Measurements from ENCODE around the gene ZBTB40. TPM values are rescaled to one million over a fixed set of nuclear protein-coding genes. Genes with fewer than 3 reads are reported as not detected.

ZBTB40 gene
- total RNA-seq, 2 experiments from 2014 or later: 14.8 to 15.8 TPM

- no peak overlapping the region for H3K4me3 Mint-ChIP-seq
- H3K27ac Mint-ChIP-seq: no peak overlapping the region
- H3K27me3 Mint-ChIP-seq: no peaks in the 10 kb centered on the region
- H3K36me3 Mint-ChIP-seq: peaks cover 24% of the 10 kb centered on the region
- H3K4me1 Mint-ChIP-seq: peaks cover 3% of the 10 kb centered on the region
- no peak for DNase-seq
- H3K9me3 Mint-ChIP-seq: no peaks in the 10 kb centered on the region
Measured at GRCh38 chr1:22496536-22497160, 45.0 kb downstream of the ZBTB40 start.

DNA sequence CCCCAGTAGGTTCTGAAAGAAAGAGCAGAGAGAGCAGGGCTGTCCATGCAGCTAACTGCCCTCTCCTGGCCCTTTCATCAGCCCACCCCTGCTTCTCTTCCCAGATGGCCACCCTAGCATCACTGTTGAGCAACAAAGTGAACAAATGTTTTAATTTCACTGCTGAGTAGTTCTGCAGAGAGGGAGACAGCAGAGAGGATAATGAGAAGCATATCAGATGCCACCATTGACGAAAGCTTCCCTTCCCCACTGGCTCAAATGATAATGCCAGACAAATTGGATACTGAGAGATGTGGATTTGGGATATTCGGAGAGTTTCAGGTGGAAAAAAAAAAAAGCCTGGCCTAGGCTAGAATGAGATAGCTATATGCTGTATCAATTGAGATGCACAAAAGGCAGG lies 46.8 kb downstream of the ZBTB40 start:
- H3K36me3 Mint-ChIP-seq: peaks cover 17% of the 10 kb centered on the region

GRCh38 chr1:22500058-22500457 lies 48.4 kb downstream of the ZBTB40 start:
- Mint-ChIP-seq H3K36me3 (peaks cover 10% of the 10 kb centered on the region), H3K9me3 (no peaks in the 10 kb centered on the region), H3K27me3 (no peaks in the 10 kb centered on the region), H3K4me3 (no peak overlapping the region), H3K27ac (no peak overlapping the region), H3K4me1 (peaks cover 3% of the 10 kb centered on the region)
- no peak for DNase-seq

More for the DNA sequence above, 46.8 kb downstream of the ZBTB40 start:
- no peak overlapping the region for H3K27ac Mint-ChIP-seq
- H3K4me1 Mint-ChIP-seq: peaks cover 3% of the 10 kb centered on the region
- H3K4me3 Mint-ChIP-seq: no peak overlapping the region
- no peaks in the 10 kb centered on the region for H3K27me3 Mint-ChIP-seq
- no peak for DNase-seq
- no peaks in the 10 kb centered on the region for H3K9me3 Mint-ChIP-seq

GRCh38 chr1:22500471-22500870 lies 48.8 kb downstream of the ZBTB40 start:
- no peak for DNase-seq
- H3K4me3 Mint-ChIP-seq: no peak overlapping the region
- H3K4me1 Mint-ChIP-seq: peaks cover 3% of the 10 kb centered on the region
- H3K36me3 Mint-ChIP-seq: peaks cover 10% of the 10 kb centered on the region
- no peaks in the 10 kb centered on the region for H3K27me3 Mint-ChIP-seq
- H3K27ac Mint-ChIP-seq: no peak overlapping the region
- H3K9me3 Mint-ChIP-seq: no peaks in the 10 kb centered on the region

GRCh38 chr1:22502202-22502601 lies 50.6 kb downstream of the ZBTB40 start:
- DNase-seq: no peak
- H3K4me3 Mint-ChIP-seq: no peak overlapping the region
- H3K4me1 Mint-ChIP-seq: peaks cover 3% of the 10 kb centered on the region
- H3K27me3 Mint-ChIP-seq: no peaks in the 10 kb centered on the region
- H3K27ac Mint-ChIP-seq: no peak overlapping the region
- H3K36me3 Mint-ChIP-seq: peaks cover 5% of the 10 kb centered on the region
- H3K9me3 Mint-ChIP-seq: no peaks in the 10 kb centered on the region

DNA sequence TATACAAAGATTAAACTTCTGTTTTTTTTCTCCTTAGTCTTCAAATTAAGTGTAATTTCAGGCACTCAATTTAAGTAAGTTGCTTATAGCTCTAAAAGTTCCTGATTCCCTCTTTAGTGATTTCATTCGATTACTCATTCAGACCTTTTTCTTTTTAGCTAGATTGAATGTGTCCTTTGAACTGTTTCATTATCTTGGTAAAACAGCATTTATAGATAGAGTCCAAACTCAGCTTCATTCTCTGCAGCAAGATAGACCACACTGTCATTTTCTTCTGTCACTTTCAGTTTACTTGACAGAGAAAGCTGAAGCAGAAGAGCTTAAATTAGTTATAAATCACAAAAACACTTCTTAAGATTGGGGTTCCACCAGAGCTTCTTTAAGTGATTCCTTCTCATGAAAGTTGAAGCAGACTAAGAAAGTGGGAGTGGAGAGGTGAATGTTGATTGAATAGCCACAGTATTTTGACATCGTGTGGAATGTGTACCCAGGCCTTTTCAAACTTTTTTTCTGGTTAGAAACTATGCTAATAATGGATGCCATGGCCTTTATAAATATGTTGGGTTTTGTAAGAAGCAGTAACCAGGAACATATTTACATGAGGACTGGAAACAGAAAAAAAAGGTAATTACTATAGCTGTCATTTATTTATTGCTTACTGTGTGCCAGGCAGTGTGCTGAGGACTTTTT lies 52.2 kb downstream of the ZBTB40 start:
- Mint-ChIP-seq H3K4me1 (peaks cover 3% of the 10 kb centered on the region), H3K4me3 (no peak overlapping the region), H3K27me3 (no peaks in the 10 kb centered on the region), H3K27ac (no peak overlapping the region), H3K36me3 (peaks cover 5% of the 10 kb centered on the region), H3K9me3 (no peaks in the 10 kb centered on the region)
- no peak for DNase-seq

DNA sequence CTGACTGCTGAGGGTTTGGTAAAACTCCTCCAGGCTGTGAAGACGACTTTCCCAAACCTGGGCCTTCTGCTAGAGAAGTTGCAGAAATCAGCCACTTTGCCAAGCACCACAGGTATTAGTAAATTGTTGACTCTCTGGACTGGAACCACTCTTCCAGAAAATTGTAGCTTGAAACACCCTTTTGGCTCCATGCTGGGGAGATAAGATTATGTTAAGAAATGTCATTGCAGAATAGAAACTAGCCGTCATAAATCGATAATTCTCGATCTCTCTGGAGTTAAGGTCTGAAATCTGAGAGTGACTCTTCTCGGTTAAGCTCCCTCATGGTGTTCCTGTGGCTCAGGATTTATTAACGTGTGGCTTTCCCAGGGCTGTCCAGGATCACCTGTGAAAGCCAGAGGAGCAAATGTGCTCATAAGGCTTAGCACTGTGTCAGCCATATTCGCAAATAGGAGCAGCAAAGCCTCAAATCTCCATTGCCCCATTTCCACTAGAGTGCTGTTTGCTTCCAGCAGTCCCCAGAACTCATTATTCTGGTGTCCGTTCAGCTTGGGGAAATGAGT lies 54.6 kb downstream of the ZBTB40 start:
- H3K4me1 Mint-ChIP-seq: no peaks in the 10 kb centered on the region
- DNase-seq: no peak
- H3K36me3 Mint-ChIP-seq: peaks cover 7% of the 10 kb centered on the region

DNA sequence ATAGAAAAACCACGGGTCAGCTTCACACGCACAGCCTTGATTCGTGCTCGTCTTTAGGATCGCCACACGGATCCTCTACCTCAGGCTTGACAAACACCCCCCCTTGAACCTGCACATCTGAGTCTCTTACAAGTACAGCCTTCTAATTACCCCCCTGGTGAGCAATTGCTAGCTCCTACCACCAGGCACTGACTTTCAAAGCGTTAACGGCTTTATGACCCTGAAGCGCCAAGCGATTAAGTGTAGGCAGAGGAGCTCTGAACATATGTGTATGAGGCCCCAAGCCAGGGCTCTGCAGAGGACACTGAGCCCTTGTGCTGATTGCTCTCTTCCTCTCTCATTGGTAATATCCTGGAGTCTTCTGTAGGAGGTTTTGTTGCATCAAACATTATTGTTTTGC lies 55.9 kb downstream of the ZBTB40 start:
- Mint-ChIP-seq H3K4me1 (no peaks in the 10 kb centered on the region), H3K27me3 (no peaks in the 10 kb centered on the region), H3K4me3 (no peak overlapping the region), H3K9me3 (no peaks in the 10 kb centered on the region), H3K36me3 (peaks cover 5% of the 10 kb centered on the region), H3K27ac (no peak overlapping the region)
- DNase-seq: no peak

More for the DNA sequence above, 54.6 kb downstream of the ZBTB40 start:
- H3K4me3 Mint-ChIP-seq: no peak overlapping the region
- H3K9me3 Mint-ChIP-seq: no peaks in the 10 kb centered on the region
- no peaks in the 10 kb centered on the region for H3K27me3 Mint-ChIP-seq
- no peak overlapping the region for H3K27ac Mint-ChIP-seq

DNA sequence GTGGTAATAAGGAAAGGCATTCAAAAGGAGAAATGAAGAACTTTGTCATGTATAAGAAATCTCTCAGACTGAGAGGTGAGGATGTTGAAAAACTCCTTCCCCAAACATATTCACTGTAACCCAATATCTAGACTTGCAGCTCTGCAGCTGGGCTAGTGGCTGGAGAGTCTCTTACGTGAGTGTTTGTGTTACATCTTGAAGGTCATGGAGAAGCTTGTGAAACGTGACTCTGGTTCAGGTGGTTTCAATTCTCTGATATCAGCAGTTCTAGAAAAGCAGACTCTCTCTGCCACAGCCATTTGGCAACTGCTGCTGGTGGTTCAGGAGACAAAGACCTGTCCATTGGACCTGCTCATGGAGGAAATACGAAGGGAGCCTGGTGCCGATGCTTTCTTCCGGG lies 56.7 kb downstream of the ZBTB40 start:
- no peak overlapping the region for H3K4me3 Mint-ChIP-seq
- no peak for DNase-seq
- H3K36me3 Mint-ChIP-seq: peaks cover 7% of the 10 kb centered on the region
- no peak overlapping the region for H3K27ac Mint-ChIP-seq
- H3K4me1 Mint-ChIP-seq: no peaks in the 10 kb centered on the region
- no peaks in the 10 kb centered on the region for H3K9me3 Mint-ChIP-seq
- no peaks in the 10 kb centered on the region for H3K27me3 Mint-ChIP-seq

GRCh38 chr1:22508991-22509390 lies 57.3 kb downstream of the ZBTB40 start:
- no peak overlapping the region for H3K4me3 Mint-ChIP-seq
- H3K9me3 Mint-ChIP-seq: no peaks in the 10 kb centered on the region
- peaks cover 11% of the 10 kb centered on the region for H3K36me3 Mint-ChIP-seq
- no peak overlapping the region for H3K27ac Mint-ChIP-seq
- H3K4me1 Mint-ChIP-seq: no peaks in the 10 kb centered on the region
- no peak for DNase-seq
- no peaks in the 10 kb centered on the region for H3K27me3 Mint-ChIP-seq

- Mint-ChIP-seq H3K27ac (no peak overlapping the region), H3K27me3 (no peaks in the 10 kb centered on the region), H3K4me1 (no peaks in the 10 kb centered on the region), H3K4me3 (no peak overlapping the region), H3K9me3 (no peaks in the 10 kb centered on the region), H3K36me3 (peaks cover 16% of the 10 kb centered on the region)
- no peak for DNase-seq
Measured at GRCh38 chr1:22509815-22510214, 58.2 kb downstream of the ZBTB40 start.

- H3K9me3 Mint-ChIP-seq: no peaks in the 10 kb centered on the region
- no peak overlapping the region for H3K4me3 Mint-ChIP-seq
- H3K27ac Mint-ChIP-seq: no peak overlapping the region
- H3K4me1 Mint-ChIP-seq: no peaks in the 10 kb centered on the region
- peaks cover 23% of the 10 kb centered on the region for H3K36me3 Mint-ChIP-seq
- no peak for DNase-seq
- no peaks in the 10 kb centered on the region for H3K27me3 Mint-ChIP-seq
Measured at GRCh38 chr1:22512873-22513272, 61.2 kb downstream of the ZBTB40 start.

- Mint-ChIP-seq H3K36me3 (peaks cover 29% of the 10 kb centered on the region), H3K27me3 (no peaks in the 10 kb centered on the region), H3K4me1 (no peaks in the 10 kb centered on the region), H3K9me3 (no peaks in the 10 kb centered on the region), H3K27ac (no peak overlapping the region), H3K4me3 (no peak overlapping the region)
- no peak for DNase-seq
Measured at GRCh38 chr1:22516906-22517571, 65.4 kb downstream of the ZBTB40 start.

- Mint-ChIP-seq H3K4me1 (no peaks in the 10 kb centered on the region), H3K9me3 (no peaks in the 10 kb centered on the region), H3K4me3 (no peak overlapping the region)
Measured at GRCh38 chr1:22517956-22518355, 66.3 kb downstream of the ZBTB40 start.

DNA sequence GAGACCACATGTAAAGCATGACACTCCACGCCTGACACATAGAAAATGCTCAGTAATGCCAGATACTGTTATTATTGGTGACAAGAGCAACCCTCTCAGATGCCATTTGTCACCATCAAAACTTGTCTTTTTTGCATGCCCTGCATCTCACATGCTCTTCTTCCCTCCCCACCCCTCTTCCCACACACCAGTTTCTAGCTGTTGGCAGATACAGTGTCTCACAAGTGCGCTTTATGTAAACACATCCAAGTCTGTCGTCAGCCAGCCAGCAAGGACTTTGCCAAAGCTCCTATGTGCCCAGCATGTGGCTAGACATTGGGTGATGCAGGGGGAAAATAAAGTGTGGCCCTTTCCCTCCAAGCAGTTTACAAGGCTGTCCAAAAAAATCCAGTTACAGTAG lies 66.7 kb downstream of the ZBTB40 start:
- DNase-seq: no peak
- H3K4me1 Mint-ChIP-seq: no peaks in the 10 kb centered on the region
- H3K27me3 Mint-ChIP-seq: no peaks in the 10 kb centered on the region
- no peaks in the 10 kb centered on the region for H3K9me3 Mint-ChIP-seq
- peaks cover 25% of the 10 kb centered on the region for H3K36me3 Mint-ChIP-seq
- no peak overlapping the region for H3K4me3 Mint-ChIP-seq
- H3K27ac Mint-ChIP-seq: no peak overlapping the region

More at GRCh38 chr1:22517956-22518355, 66.3 kb downstream of the ZBTB40 start:
- Mint-ChIP-seq H3K27me3 (no peaks in the 10 kb centered on the region), H3K36me3 (peaks cover 26% of the 10 kb centered on the region), H3K27ac (no peak overlapping the region)
- no peak for DNase-seq
